ENCODE data around the gene TMEM134.

DNA sequence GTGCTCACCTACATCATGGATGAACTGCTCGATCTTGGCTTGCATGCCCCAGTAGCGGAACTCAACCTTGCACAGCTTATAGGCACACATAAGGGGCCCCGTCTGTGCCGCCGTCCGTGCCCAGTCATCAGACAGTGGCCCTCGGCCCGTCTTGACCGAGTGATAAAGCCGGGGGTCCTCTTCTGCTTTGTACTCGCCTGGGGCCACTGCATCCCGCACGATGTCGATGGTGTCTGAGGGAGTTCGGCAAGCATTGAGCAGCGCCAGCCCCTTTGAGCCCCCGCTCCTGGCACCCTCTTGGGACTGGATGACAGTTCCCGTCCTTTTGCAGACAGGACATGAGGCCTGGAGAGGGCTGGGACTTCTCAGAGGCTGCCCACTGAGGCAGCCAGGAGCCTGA, 32.8 kb upstream of the TMEM134 start:
- no peak for TF ChIP-seq TAF1 (conservative IDR thresholded peaks at IDR 0.05)
- TF ChIP-seq, protein P1, sequence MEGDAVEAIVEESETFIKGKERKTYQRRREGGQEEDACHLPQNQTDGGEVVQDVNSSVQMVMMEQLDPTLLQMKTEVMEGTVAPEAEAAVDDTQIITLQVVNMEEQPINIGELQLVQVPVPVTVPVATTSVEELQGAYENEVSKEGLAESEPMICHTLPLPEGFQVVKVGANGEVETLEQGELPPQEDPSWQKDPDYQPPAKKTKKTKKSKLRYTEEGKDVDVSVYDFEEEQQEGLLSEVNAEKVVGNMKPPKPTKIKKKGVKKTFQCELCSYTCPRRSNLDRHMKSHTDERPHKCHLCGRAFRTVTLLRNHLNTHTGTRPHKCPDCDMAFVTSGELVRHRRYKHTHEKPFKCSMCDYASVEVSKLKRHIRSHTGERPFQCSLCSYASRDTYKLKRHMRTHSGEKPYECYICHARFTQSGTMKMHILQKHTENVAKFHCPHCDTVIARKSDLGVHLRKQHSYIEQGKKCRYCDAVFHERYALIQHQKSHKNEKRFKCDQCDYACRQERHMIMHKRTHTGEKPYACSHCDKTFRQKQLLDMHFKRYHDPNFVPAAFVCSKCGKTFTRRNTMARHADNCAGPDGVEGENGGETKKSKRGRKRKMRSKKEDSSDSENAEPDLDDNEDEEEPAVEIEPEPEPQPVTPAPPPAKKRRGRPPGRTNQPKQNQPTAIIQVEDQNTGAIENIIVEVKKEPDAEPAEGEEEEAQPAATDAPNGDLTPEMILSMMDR (IDR thresholded peaks at IDR 0.05; ENCODE audit: low read depth, low read length, missing input control): no peak
- TF ChIP-seq EGR1 (IDR thresholded peaks at IDR 0.05; ENCODE audit: low read depth in 2 of 2): no peak
- no peak for TF ChIP-seq NR2F2 (IDR thresholded peaks at IDR 0.05)
- TF ChIP-seq, protein P2, sequence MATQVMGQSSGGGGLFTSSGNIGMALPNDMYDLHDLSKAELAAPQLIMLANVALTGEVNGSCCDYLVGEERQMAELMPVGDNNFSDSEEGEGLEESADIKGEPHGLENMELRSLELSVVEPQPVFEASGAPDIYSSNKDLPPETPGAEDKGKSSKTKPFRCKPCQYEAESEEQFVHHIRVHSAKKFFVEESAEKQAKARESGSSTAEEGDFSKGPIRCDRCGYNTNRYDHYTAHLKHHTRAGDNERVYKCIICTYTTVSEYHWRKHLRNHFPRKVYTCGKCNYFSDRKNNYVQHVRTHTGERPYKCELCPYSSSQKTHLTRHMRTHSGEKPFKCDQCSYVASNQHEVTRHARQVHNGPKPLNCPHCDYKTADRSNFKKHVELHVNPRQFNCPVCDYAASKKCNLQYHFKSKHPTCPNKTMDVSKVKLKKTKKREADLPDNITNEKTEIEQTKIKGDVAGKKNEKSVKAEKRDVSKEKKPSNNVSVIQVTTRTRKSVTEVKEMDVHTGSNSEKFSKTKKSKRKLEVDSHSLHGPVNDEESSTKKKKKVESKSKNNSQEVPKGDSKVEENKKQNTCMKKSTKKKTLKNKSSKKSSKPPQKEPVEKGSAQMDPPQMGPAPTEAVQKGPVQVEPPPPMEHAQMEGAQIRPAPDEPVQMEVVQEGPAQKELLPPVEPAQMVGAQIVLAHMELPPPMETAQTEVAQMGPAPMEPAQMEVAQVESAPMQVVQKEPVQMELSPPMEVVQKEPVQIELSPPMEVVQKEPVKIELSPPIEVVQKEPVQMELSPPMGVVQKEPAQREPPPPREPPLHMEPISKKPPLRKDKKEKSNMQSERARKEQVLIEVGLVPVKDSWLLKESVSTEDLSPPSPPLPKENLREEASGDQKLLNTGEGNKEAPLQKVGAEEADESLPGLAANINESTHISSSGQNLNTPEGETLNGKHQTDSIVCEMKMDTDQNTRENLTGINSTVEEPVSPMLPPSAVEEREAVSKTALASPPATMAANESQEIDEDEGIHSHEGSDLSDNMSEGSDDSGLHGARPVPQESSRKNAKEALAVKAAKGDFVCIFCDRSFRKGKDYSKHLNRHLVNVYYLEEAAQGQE (IDR thresholded peaks at IDR 0.05): no peak
- TF ChIP-seq RAD21 (IDR thresholded peaks at IDR 0.05): no peak
- TF ChIP-seq, protein P3, sequence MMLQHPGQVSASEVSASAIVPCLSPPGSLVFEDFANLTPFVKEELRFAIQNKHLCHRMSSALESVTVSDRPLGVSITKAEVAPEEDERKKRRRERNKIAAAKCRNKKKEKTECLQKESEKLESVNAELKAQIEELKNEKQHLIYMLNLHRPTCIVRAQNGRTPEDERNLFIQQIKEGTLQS (IDR thresholded peaks at IDR 0.05): no peak
- no peak for TF ChIP-seq FOXA1 (IDR thresholded peaks at IDR 0.05)
- no peak for TF ChIP-seq JUND (IDR thresholded peaks at IDR 0.05)
- TF ChIP-seq HNF4A (conservative IDR thresholded peaks at IDR 0.05): no peak
- TF ChIP-seq YY1 (IDR thresholded peaks at IDR 0.05): no peak
- TF ChIP-seq, protein P4, sequence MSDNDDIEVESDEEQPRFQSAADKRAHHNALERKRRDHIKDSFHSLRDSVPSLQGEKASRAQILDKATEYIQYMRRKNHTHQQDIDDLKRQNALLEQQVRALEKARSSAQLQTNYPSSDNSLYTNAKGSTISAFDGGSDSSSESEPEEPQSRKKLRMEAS (IDR thresholded peaks at IDR 0.05): no peak
- TF ChIP-seq SP1 (IDR thresholded peaks at IDR 0.05): no peak
- no peak for TF ChIP-seq FOXA2 (IDR thresholded peaks at IDR 0.05)
